A673 (cell line): Measurements from ENCODE around the gene HJV. TPM values are rescaled to one million over a fixed set of nuclear protein-coding genes. Genes with fewer than 3 reads are reported as not detected.

Experiments used
- BruUV-seq: library from RNA; stranded (reverse); fragments of 400-500 nt; replicated peaks from 2 replicates; lab custom pipeline; 2021; lab: Mats Ljungman, UMichigan
- CTCF ChIA-PET: fragments of 300-600 bp; sonication (Branson Sonifier 250); formaldehyde crosslinking; loops from one replicate; lab custom pipeline; 2022; ENCODE audit warnings: antibody characterized with exemption; lab: Charles Lee
- POLR2A ChIA-PET: fragments of 300-600 bp; sonication (Branson Sonifier 250); formaldehyde crosslinking; loops from one replicate; lab custom pipeline; 2022; ENCODE audit warnings: antibody characterized with exemption; ENCODE audit not compliant: low non-redundant PET; lab: Charles Lee
- DNase-seq: peaks from one replicate; pipeline ENCODE4 v3.0.0-alpha.2; 2015; ENCODE audit warnings: low spot score
- H3K27ac ChIP-seq: fragments of 200-600 bp; sonication (generic); 2 replicates; pipeline ENCODE4 v1.5.1; 2016; ENCODE audit warnings: mixed run types, low read depth, mild to moderate bottlenecking, mixed read lengths, antibody characterized with exemption, low read length; ENCODE audit not compliant: poor library complexity, severe bottlenecking
- H3K27me3 ChIP-seq: fragments of 200-600 bp; sonication (generic); replicated peaks from 2 replicates; pipeline ENCODE4 v1.6.1; 2017; ENCODE audit warnings: mixed run types, low read depth, mild to moderate bottlenecking, mixed read lengths, antibody characterized with exemption, low read length; ENCODE audit not compliant: insufficient read depth, poor library complexity
- H3K36me3 ChIP-seq: fragments of 200-600 bp; sonication (generic); 2 replicates; pipeline ENCODE4 v1.6.1; 2016; ENCODE audit warnings: mixed run types, mild to moderate bottlenecking, mixed read lengths, antibody characterized with exemption, low read length; ENCODE audit not compliant: insufficient read depth, poor library complexity, severe bottlenecking
- H3K4me1 ChIP-seq: fragments of 200-600 bp; sonication (generic); 2 replicates; pipeline ENCODE4 v1.6.1; 2017; ENCODE audit warnings: mixed run types, mild to moderate bottlenecking, mixed read lengths, antibody characterized with exemption, low read length; ENCODE audit not compliant: insufficient read depth, poor library complexity, severe bottlenecking
- H3K4me3 ChIP-seq: fragments of 200-600 bp; sonication (generic); 2 replicates; pipeline ENCODE4 v1.5.1; 2016; ENCODE audit warnings: low read depth, mixed run types, mild to moderate bottlenecking, mixed read lengths, low read length; ENCODE audit not compliant: poor library complexity, severe bottlenecking
- H3K9me3 ChIP-seq: fragments of 200-600 bp; sonication (generic); 2 replicates; pipeline ENCODE4 v1.6.1; 2016; ENCODE audit warnings: mixed run types, low read depth, mild to moderate bottlenecking, mixed read lengths, antibody characterized with exemption, low read length; ENCODE audit not compliant: poor library complexity, severe bottlenecking
- EZH2 ChIP-seq: fragments of 200-600 bp; sonication (generic); IDR thresholded peaks from 2 replicates; pipeline ENCODE4 v1.6.1; 2017; ENCODE audit warnings: borderline replicate concordance, low read depth, mild to moderate bottlenecking, mixed read lengths, antibody characterized with exemption, low read length; ENCODE audit not compliant: poor library complexity, severe bottlenecking
- intact Hi-C: fragments of 100-400 bp; cut with micrococcal nuclease; formaldehyde crosslinking; loops from one replicate; pipeline ENCODE4 v1.10.0; 2022; ENCODE audit not compliant: unreplicated experiment
- total RNA-seq: library from RNA; stranded (reverse); gene quantifications from 2 replicates; pipeline ENCODE4 v1.2.3, GENCODE V29; 2021
- TF ChIP-seq, protein P1 (sequence below): fragments of 300-800, 200-600 bp; sonication (generic); conservative IDR thresholded peaks from 2 replicates; pipeline ENCODE4 v1.5.1; 2017; ENCODE audit warnings: low read depth, mild to moderate bottlenecking, antibody characterized with exemption, low read length, moderate library complexity, mixed read lengths

HJV gene
- total RNA-seq, 1 experiment from 2014 or later = 0.24 TPM

- Histone ChIP-seq H3K9me3 (no peaks in the 10 kb centered on the region), H3K27ac (no peak overlapping the region), H3K27me3 (no peaks in the 10 kb centered on the region), H3K4me1 (no peaks in the 10 kb centered on the region), H3K36me3 (no peaks in the 10 kb centered on the region), H3K4me3 (no peak overlapping the region)
- no peak for TF ChIP-seq EZH2
- TF ChIP-seq, protein P1, sequence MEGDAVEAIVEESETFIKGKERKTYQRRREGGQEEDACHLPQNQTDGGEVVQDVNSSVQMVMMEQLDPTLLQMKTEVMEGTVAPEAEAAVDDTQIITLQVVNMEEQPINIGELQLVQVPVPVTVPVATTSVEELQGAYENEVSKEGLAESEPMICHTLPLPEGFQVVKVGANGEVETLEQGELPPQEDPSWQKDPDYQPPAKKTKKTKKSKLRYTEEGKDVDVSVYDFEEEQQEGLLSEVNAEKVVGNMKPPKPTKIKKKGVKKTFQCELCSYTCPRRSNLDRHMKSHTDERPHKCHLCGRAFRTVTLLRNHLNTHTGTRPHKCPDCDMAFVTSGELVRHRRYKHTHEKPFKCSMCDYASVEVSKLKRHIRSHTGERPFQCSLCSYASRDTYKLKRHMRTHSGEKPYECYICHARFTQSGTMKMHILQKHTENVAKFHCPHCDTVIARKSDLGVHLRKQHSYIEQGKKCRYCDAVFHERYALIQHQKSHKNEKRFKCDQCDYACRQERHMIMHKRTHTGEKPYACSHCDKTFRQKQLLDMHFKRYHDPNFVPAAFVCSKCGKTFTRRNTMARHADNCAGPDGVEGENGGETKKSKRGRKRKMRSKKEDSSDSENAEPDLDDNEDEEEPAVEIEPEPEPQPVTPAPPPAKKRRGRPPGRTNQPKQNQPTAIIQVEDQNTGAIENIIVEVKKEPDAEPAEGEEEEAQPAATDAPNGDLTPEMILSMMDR = peak; percentile 89
- DNase-seq = peak; percentile 84
- POLR2A ChIA-PET = no interaction called here
- intact Hi-C loops = no loop called here
- CTCF ChIA-PET = interaction anchor here (0.6 to 1.4 kb wide), 3 partner anchors 35 to 263 kb away, joined by 6 to 7 read pairs (median 7); partner anchors contain the start of gene NUDT17
- BruUV-seq = no TSS peak
Measured at GRCh38 chr1:146012703-146013558, 8.6 kb downstream of the HJV start.

GRCh38 chr1:146010126-146010738, 11.3 kb downstream of the HJV start:
- BruUV-seq = no TSS peak
- TF ChIP-seq EZH2 = no peak
- TF ChIP-seq, protein P1 = no peak
- Histone ChIP-seq H3K9me3 (no peaks in the 10 kb centered on the region), H3K27me3 (no peaks in the 10 kb centered on the region), H3K27ac (no peak overlapping the region), H3K36me3 (no peaks in the 10 kb centered on the region), H3K4me3 (no peak overlapping the region), H3K4me1 (peaks cover 3% of the 10 kb centered on the region)
- no peak for DNase-seq
- ChIA-PET POLR2A (no interaction called here), CTCF (no interaction called here)
- intact Hi-C loops = no loop called here

GRCh38 chr1:146007489-146008133, 13.9 kb downstream of the HJV start:
- ChIA-PET CTCF (interaction anchor here (0.6 to 2.4 kb wide), 8 partner anchors 28 to 177 kb away, joined by 4 to 26 read pairs (median 6); partner anchors contain the start of genes ANKRD34A, NUDT17, POLR3GL and RBM8A), POLR2A (no interaction called here)
- H3K27me3 ChIP-seq = no peaks in the 10 kb centered on the region
- TF ChIP-seq, protein P1 = no peak; the same call in 1 of the 2 replicates
- H3K36me3 ChIP-seq = no peaks in the 10 kb centered on the region
- H3K9me3 ChIP-seq = no peaks in the 10 kb centered on the region
- H3K4me3 ChIP-seq = no peak overlapping the region
- H3K27ac ChIP-seq = no peak overlapping the region
- intact Hi-C loops = loop anchor here (2.0 kb wide), 1 partner anchor 115 kb away; no protein-coding TSS in a partner anchor
- BruUV-seq = no TSS peak
- no peak for DNase-seq
- peaks cover 3% of the 10 kb centered on the region for H3K4me1 ChIP-seq
